Left renal cortex interstitium (tissue), 4 donors: ENCODE data around the gene PANK4. TPM values are rescaled to one million over a fixed set of nuclear protein-coding genes. Genes with fewer than 3 reads are reported as not detected.
A peak's percentile ranks its signal among the peaks of the same experiment; 100 is the strongest.

Experiments
- DNase-seq, 4 donors: peaks; one replicate each; pipeline ENCODE4 v3.0.0-alpha.2; 2013; ENCODE audit warnings: low read depth in 4 of 4, low spot score in 2 of 4, missing footprints in 1 of 4
- polyA plus RNA-seq, 4 donors: library from polyadenylated mRNA; unstranded; fragments of 120-200 nt; gene quantifications; one replicate each; pipeline ENCODE4 v1.2.1, GENCODE V29; 2013; ENCODE audit not compliant: insufficient read length in 4 of 4

The PANK4 gene
- polyA plus RNA-seq, 4 donors, result 24.8 to 34.0 (median 29.0) TPM

DNA sequence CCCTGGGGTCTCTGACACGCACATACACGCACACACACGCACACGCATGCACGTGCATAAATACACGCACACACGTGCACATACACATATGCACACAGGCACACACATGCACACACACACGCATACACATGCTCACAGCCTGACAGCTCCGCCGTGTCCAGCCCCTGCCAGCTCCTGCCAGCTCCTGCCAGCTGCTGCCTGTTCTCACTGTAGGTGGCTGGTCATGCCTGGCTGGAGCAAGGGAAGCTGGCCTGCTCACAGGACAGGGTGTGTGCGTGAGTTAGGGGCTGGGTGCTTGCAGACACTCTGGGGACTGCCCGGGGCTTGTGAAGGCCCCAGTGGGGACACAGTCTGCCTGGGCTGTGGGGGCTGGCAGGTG is 45.4 kb downstream of the PANK4 start:
- peak in 1 of 4 donors; percentile 59 for DNase-seq

DNA sequence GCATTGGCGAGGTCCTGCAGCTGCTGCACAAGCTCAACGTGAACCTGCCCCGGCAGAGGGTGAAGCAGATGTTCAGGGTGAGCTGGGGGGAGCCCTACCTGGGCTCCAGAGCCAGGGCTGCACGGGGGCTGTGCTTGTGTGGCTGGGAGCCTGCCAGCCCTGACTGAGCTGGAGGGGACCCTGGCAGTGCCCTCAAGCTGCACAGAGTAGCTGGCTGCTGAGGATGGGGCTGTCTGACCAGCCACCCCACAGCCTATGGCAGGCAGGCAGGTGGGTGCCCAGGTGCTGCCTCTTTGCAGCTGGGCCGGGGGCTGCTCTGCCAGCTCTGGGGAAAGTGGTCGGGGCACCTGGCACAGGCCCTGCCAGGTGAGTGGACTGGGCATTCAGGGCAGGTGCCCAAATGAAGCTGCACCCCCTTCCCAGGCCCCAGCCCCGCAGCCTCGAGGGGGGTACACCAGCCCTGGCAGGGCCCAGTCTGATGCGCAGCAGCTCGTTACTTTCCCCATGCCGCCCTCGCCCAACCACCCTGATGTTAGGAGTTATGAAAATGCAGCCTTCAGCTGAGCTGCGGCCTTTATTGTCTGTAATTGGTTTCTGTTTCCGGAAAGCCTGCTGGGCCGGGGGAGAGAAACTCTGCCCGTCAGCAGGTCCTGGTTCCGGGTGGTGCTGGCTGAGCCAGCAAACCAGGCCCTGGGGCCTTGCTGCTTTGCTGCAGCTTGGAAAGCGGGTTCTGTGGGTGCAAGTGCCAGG is 46.0 kb downstream of the PANK4 start:
- DNase-seq, result no peak

DNA sequence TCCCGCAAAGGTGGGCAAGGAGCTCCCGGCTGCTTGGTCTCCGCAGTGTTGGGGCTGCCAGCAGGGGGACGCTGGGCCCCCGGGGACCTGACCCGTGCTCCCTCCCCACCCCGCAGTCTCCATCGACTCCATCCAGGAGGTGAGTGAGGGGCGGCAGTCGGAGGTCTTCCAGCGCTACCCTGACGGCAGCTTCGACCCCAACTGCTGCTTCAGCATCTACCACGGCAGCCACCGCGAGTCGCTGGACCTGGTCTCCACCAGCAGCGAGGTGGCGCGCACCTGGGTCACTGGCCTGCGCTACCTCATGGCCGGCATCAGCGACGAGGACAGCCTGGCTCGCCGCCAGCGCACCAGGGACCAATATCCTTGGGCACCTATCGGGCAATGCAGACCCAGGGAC is 46.8 kb downstream of the PANK4 start:
- DNase-seq, result no peak

GRCh38 chr1:2479186-2479585 is 47.2 kb downstream of the PANK4 start:
- DNase-seq, result no peak

GRCh38 chr1:2477791-2478499 is 48.5 kb downstream of the PANK4 start:
- DNase-seq, result no peak

- DNase-seq, result no peak
Measured at GRCh38 chr1:2477309-2477708, 49.1 kb downstream of the PANK4 start.

- DNase-seq, result no peak
Measured at GRCh38 chr1:2476061-2476999, 50.1 kb downstream of the PANK4 start, which contains the start of gene PLCH2. TSS of gene PLCH2 (plus strand) at chr1:2476289. CDS start at chr1:2476589, 300 bp downstream.

DNA sequence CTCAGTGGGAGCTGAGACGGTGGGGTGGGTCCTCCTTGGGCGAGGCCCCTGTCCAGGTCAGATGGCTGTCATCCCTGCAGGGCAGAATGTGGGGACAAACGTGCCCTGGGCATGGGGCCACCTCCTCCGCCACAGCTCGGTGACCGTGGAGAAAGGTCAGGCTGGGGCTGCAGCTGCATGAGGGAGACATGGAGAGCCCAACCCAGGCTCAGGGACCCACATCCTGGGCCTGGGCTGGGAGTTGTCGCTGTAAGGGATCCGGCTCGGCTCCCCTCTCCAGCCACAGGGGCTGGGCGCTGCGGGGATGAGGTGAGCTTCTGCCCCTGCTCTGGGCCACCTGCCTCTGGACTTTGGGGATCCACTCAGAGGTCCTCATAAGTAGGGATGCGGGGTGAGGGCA is 50.8 kb downstream of the PANK4 start:
- DNase-seq, result no peak

GRCh38 chr1:2474933-2475371 is 51.4 kb downstream of the PANK4 start:
- DNase-seq, result no peak

GRCh38 chr1:2474104-2474844 is 52.1 kb downstream of the PANK4 start:
- DNase-seq, result no peak

DNA sequence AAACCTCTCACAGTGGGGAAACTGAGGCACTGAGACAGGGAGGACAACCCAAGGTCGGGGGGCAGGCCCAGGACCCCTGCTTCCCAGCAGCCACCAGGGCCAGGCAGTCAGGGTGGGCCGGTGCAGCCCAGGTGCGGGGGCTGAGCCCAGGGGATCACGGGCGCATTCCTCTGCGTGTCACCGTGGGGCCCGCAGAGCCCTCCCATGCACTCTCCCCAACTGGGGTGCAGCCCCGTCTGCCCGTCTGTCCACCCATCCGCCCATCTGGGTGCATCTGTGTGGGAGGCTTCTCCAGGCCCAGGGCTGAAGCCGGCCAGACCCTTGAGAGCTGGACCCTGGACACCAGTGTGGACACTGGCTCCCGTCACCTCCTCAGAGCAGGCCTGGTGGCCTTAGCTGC is 53.2 kb downstream of the PANK4 start:
- DNase-seq, result no peak

- DNase-seq, result no peak
Measured at GRCh38 chr1:2472561-2473177, 53.7 kb downstream of the PANK4 start.

GRCh38 chr1:2472109-2472508 is 54.3 kb downstream of the PANK4 start:
- no peak for DNase-seq

- no peak for DNase-seq
Measured at GRCh38 chr1:2471587-2472001, 54.8 kb downstream of the PANK4 start.

DNA sequence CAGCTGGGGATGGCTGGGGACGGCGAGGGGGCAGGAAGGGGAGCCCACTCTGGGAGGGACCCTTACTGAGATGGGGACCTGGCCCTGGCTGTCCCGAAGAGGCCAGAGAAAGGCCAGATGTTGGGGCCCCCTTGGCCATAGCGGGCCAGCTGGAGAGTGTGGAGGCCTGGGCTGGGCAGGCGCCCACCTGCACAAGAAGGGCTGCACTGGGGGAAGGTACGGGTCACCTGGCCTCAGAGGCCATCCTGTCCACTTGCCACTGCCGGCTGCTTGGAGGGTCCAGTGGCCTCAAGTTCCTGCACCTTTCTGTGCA is 55.3 kb downstream of the PANK4 start:
- DNase-seq, result no peak

DNA sequence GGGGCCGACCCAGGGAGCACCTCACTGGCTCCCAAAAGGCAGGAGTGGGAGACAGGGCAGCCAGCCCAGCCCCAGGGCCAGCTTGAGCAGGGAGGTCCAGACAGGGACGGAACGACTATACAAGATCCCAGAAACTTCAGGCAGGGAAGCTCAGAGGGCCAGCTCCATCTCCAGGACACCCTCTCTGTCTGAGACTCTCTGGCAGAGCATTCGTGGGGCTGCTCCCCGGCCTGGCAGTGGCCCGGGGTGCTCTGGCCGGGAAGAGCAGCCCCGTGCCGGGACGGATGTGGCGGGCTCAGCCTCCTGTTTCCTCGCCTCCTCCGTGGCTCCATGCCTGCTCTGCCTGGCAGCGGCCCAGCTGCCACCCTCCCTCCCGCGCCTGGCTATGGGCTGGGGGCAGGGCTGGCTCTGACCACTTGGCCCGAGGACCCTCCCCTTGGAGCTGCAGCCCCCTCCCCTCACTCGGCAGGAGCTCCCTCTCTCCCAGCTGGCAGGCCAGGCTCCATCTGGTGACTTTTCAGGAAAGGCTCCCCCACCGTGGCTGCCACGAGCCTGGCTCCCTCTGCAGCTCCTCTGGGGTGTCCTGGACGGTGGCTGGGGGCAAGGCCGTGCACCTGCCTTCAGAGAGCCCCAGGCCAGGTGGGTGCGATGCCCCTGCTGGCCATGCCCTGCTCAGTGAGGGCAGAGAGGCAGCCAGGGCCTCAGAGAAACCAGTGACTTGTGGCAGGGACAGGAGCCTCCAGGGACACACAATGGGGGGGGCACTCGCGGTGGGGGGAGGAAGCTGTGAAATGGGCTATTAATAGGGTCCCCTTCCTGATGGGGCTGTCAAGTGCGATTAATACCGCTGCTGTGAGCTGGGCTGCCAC is 55.9 kb downstream of the PANK4 start:
- no peak for DNase-seq

GRCh38 chr1:2469103-2469940 is 57.1 kb downstream of the PANK4 start:
- DNase-seq, result no peak

DNA sequence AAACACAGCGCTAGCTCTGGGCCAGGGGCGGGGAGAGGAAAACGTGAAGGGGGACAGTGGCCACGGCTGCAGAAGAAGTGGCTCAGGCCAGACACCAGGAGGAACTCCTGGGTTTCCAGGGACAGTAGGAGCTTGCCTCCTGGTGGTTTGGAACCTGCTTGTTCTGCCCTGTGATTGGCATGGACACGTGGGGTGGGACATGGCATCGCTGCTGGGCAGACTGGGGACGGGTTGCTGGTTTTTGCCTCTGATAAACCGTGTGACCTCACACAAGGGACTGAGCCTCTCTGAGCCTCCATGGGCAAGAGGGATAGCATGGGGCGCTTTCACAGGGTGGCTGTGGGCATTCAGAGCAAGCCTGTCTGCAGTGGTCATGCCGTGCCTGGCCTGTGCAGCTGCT is 57.9 kb downstream of the PANK4 start:
- no peak for DNase-seq
